Effector memory CD8-positive, alpha-beta T cell (primary cell): Measurements from ENCODE around the gene TPP1.
A peak's percentile ranks its signal among the peaks of the same experiment; 100 is the strongest.

Experiments used
- ATAC-seq: fragments of 150-1000 bp; cut with Tn5 transposase; replicated peaks from 2 replicates; pipeline ENCODE4 v1.10.0; 2021; ENCODE audit warnings: mild to moderate bottlenecking, moderate library complexity
- DNase-seq, 3 experiments: peaks; one replicate each; pipeline ENCODE4 v3.0.0; 2021
- H3K27ac Mint-ChIP-seq, 2 donors: one replicate each; pipeline ENCODE4 v1.8.0; 2022; ENCODE audit warnings: mild to moderate bottlenecking in 2 of 2, mixed read lengths in 2 of 2, moderate library complexity in 2 of 2
- H3K27me3 Mint-ChIP-seq, 2 donors: one replicate each; pipeline ENCODE4 v1.8.0; 2022; ENCODE audit warnings: mixed read lengths in 2 of 2
- H3K36me3 Mint-ChIP-seq: one replicate; pipeline ENCODE4 v1.8.0; 2022; ENCODE audit warnings: mild to moderate bottlenecking, moderate library complexity, mixed read lengths; ENCODE audit not compliant: insufficient read depth
- H3K4me1 Mint-ChIP-seq, 2 donors: one replicate each; pipeline ENCODE4 v1.8.0; 2022; ENCODE audit warnings: low read depth in 2 of 2, mixed read lengths in 2 of 2
- H3K4me3 Mint-ChIP-seq, 2 donors: one replicate each; pipeline ENCODE4 v1.8.0; 2022; ENCODE audit warnings: mild to moderate bottlenecking in 2 of 2, mixed read lengths in 2 of 2, moderate library complexity in 2 of 2
- H3K9me3 Mint-ChIP-seq, 2 donors: one replicate each; pipeline ENCODE4 v1.8.0; 2022; ENCODE audit warnings: mixed read lengths in 2 of 2

TPP1 gene

DNA sequence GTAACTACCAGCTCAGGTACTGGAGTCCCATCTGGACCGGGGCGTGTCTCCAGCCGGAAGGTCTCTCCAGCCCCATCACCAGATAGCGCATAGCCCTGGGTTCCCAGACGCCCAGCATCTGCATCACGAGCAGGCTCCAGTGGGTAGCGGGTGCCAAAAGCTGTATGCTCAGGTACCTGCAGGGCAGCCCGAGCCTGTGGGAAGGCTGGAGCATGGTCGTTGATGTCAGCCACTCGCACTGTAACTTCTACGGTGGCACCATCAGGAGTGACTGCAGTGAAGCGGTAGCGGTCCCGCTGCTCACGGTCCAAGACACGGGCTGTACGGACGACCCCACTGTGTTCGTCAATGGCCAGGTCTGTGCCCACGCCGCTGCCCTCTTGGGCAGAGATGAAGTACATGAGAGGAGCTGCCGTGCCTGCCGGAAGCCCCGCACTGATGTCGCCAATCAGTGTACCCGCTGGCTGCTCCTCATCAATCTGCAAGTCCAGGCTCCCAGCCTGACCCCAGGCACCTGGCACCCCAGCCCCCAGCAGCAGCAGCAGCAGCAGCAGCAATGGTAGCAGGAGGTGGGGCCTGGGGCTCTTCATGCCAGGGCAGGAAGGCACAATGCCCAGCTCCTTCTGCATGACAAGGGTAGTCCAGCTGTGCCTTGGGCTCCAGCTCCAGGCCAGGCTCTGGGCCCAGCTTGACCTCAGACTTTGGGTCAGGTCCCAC is 21.9 kb upstream of the TPP1 start:
- Mint-ChIP-seq H3K4me3 (no peak overlapping the region), H3K36me3 (no peaks in the 10 kb centered on the region), H3K27ac (no peak overlapping the region), H3K9me3 (no peaks in the 10 kb centered on the region), H3K4me1 (peaks cover 0 to 5% of the 10 kb centered on the region in 2 donors), H3K27me3 (no peaks in the 10 kb centered on the region)
- DNase-seq, result no peak
- no peak for ATAC-seq

DNA sequence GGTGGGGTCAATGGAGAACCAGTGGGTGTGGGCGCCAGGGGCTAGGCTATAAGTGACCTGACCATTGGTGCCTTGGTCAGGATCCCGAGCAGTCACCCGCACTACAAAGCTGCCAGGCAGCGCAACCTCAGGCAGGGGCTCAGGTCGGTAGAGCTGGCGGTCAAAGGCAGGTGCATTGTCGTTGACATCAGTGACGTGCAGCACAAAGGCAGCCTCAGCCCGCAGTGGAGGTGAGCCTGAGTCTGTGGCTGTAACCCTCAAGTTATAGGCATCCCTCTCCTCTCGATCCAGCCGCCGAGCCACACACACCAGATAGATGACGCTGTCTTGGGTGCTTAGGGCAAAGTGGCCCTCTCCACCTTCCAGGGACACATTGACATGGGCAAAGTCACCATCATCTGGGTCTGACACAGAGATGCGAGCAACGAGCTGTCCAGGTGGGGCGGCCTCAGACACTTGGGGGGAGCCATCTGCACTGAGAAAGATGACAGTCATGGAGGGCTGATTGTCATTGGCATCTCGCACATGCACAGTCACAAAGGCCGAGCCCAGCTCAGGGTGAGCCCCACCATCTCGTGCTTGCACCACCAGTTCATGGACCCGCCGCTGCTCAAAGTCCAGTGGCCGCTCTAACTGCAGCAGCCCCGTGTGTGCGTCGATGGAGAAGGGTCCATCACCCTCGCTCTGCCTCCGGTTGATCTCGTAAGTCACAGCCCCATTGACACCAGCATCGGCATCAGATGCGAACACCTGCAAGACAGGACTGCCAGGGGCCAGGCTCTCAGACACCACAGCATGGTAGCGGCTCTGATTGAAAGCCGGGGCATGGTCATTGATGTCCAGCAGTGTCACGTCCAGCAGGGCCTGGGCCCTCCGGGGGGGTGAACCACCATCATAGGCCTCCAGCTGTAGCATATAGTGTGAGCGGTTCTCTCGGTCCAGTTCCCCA is 21.1 kb upstream of the TPP1 start:
- peaks cover 0 to 5% of the 10 kb centered on the region in 2 donors for H3K4me1 Mint-ChIP-seq
- ATAC-seq, result no peak
- H3K27ac Mint-ChIP-seq, result no peak overlapping the region
- DNase-seq, result no peak
- H3K4me3 Mint-ChIP-seq, result no peak overlapping the region
- no peaks in the 10 kb centered on the region for H3K36me3 Mint-ChIP-seq
- H3K9me3 Mint-ChIP-seq, result no peaks in the 10 kb centered on the region
- H3K27me3 Mint-ChIP-seq, result no peaks in the 10 kb centered on the region

DNA sequence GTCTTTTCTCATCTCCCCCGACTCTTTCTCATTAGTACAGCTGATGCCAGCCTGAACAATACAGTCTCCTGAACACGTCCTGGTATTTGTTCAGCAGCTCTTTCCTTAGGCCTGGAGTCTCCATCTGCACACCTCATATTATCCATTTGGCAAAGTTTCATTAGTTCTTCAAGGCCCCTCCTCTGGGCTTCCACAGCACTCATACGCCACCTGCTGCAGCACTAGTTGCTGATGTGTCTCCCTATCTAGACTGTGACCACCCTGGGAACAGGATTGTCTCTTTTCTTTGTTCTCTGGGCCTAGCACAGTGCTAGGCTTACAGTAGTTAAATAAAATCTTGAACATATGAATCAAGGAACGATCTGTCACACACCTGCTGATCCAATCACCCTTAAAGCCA is 19.2 kb upstream of the TPP1 start:
- no peaks in the 10 kb centered on the region for H3K36me3 Mint-ChIP-seq
- ATAC-seq, result no peak
- no peak overlapping the region for H3K4me3 Mint-ChIP-seq
- H3K27ac Mint-ChIP-seq, result no peak overlapping the region
- no peaks in the 10 kb centered on the region for H3K9me3 Mint-ChIP-seq
- no peaks in the 10 kb centered on the region for H3K4me1 Mint-ChIP-seq
- DNase-seq, result no peak
- H3K27me3 Mint-ChIP-seq, result no peaks in the 10 kb centered on the region

DNA sequence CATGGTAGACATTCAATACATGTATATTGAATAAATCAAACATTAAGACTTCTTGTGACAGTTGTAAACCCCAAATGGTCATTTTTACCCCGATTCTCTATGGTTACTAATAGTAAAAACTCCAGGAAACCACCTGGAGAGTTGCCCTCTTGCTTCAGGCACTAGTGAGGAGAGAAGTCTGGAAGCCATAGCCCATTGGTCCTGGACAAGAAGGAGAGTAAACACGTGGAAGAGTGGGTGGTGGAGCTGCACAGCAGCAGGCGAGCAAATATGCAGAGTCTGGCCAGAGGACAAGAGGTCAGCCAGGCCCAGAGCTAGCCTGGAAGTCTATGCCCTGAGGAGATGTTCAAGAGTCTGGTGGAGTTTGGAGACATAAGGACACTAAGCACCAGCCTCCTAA is 18.6 kb upstream of the TPP1 start:
- H3K9me3 Mint-ChIP-seq, result no peaks in the 10 kb centered on the region
- no peak overlapping the region for H3K27ac Mint-ChIP-seq
- no peak overlapping the region for H3K4me3 Mint-ChIP-seq
- ATAC-seq (no peak), DNase-seq (no peak)
- no peaks in the 10 kb centered on the region for H3K27me3 Mint-ChIP-seq
- H3K4me1 Mint-ChIP-seq, result no peaks in the 10 kb centered on the region
- no peaks in the 10 kb centered on the region for H3K36me3 Mint-ChIP-seq

DNA sequence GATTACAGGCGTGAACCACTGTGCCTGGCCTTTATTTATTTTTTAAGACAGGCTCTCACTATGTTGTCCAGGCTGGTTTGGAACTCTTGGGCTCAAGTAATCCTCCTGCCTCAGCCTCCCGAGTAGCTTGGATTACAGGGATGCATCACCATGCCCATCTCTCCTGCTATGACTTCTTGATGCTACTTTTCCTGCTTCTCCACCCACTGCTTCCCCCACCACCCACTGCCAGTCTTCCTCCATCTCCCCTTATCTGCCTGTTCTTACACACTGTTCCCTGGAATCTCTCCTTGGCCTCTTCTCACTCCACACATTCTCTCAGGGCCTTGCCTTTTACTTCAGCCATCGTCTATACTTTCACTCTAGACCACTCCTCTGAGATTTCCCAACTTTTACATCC is 17.3 kb upstream of the TPP1 start:
- Mint-ChIP-seq H3K27ac (no peak overlapping the region), H3K4me1 (no peaks in the 10 kb centered on the region), H3K27me3 (no peaks in the 10 kb centered on the region), H3K9me3 (no peaks in the 10 kb centered on the region), H3K4me3 (no peak overlapping the region), H3K36me3 (no peaks in the 10 kb centered on the region)
- no peak for ATAC-seq
- DNase-seq, result no peak

DNA sequence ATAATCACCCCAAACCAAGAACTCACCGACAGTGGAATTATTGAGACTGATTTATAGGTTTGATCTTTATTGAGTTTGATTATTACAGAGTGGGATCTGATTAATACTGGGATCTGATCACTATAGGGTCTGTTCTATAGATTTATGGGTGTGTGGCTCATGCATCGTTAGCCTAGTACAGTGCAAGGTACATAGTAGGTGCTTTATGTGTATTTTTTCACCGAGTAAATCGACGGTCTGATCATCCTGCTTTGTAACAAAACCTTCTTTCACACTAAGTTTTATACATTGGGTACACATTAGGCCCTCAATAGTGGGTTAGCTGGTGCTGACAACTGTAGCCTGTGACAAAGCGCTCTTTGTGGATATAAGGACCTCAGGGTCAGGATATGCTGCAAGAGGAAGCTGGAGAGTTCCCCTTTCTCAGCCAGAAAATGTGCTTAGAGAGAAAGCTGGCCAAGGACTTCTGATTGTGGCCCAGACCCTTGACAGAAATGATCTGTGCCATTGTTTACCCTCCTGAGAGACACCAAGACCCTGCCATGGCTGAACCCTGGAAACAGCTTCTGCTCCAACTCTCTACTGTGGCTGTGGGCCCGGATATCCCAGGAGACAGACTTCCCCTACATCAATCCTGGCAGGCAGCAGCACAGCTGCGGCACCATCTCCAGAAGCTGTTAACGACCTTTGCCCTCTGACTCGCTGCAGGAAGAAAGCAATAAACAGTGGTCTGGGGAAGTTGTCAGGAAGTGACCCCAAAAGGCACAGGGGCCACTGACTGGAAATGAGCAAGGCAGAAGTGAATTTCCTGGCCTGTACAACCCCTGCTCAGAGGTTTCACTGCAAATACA is 16.1 kb upstream of the TPP1 start:
- H3K27ac Mint-ChIP-seq, result no peak overlapping the region
- ATAC-seq (no peak), DNase-seq (no peak)
- no peaks in the 10 kb centered on the region for H3K27me3 Mint-ChIP-seq
- no peaks in the 10 kb centered on the region for H3K36me3 Mint-ChIP-seq
- H3K4me1 Mint-ChIP-seq, result no peaks in the 10 kb centered on the region
- no peaks in the 10 kb centered on the region for H3K9me3 Mint-ChIP-seq
- H3K4me3 Mint-ChIP-seq, result no peak overlapping the region

DNA sequence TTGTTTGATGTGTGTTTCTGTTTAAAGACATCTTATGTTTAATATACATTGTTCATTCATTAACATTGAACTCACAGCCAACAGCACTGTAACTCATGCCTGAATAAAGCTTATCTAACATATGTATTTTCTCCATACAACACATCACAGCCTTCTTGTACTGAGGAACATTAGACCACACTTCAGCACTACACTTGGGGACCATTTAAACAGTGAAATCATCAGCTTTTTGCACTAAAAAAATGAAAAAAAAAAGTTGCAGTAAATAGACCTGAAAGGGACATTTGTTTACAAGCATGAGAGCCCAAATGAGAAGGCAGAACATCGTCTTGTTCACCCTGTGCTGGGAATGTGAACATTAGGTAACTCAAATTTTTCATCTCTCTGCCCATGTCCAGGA is 15.3 kb upstream of the TPP1 start:
- H3K27ac Mint-ChIP-seq, result no peak overlapping the region

DNA sequence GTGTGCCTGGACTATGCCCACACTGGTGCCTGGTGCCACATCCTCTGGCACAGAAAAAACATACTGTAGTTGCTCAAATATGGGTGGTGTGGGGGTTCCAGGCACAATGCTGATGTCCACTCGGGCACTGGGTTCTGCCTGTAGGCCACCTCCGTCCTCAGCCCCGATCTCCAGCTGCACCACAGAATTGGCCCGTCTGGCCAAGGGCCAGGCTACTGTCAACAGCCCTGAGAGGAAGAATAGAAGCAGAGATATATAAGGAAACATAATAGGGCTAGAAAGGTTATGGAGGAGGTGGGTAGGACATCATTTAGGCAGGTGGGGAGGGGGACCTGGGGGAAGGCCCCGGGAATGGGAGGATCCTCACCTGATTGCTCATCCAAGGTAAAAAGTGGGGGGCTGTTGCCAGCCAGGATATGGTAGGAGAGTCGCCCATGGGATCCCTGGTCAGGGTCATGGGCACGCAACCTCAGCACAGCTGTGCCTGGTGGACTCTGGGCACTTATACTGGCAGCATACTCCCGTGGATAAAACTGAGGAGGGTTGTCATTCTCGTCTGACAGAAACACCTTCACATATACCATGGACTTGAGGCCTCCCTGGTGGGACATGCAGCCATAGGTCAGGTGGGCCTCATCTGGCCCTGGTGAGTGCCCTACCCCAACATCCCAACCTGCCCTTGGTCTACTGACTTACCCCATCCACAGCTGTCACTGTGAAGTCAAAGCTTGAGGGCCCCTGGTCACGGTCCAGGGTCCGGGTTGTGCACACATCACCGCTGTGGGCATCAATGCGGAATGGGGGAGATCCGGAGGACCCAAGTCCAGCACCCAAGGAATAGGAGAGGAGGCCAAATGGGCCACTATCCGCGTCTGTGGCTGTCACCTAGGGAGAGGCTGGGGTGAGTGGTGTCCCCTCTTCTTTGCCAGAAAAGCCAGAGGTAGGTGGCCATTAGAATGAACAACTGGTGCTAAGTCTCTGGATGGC is 14.5 kb upstream of the TPP1 start:
- no peaks in the 10 kb centered on the region for H3K9me3 Mint-ChIP-seq
- no peak for ATAC-seq
- no peaks in the 10 kb centered on the region for H3K36me3 Mint-ChIP-seq
- no peaks in the 10 kb centered on the region for H3K27me3 Mint-ChIP-seq
- DNase-seq, result no peak
- H3K4me1 Mint-ChIP-seq, result no peaks in the 10 kb centered on the region
- no peak overlapping the region for H3K4me3 Mint-ChIP-seq
- no peak overlapping the region for H3K27ac Mint-ChIP-seq

More for the DNA sequence above, 15.3 kb upstream of the TPP1 start:
- H3K27me3 Mint-ChIP-seq, result no peaks in the 10 kb centered on the region
- no peaks in the 10 kb centered on the region for H3K36me3 Mint-ChIP-seq
- H3K9me3 Mint-ChIP-seq, result no peaks in the 10 kb centered on the region
- H3K4me1 Mint-ChIP-seq, result no peaks in the 10 kb centered on the region
- DNase-seq (no peak), ATAC-seq (no peak)
- H3K4me3 Mint-ChIP-seq, result no peak overlapping the region

DNA sequence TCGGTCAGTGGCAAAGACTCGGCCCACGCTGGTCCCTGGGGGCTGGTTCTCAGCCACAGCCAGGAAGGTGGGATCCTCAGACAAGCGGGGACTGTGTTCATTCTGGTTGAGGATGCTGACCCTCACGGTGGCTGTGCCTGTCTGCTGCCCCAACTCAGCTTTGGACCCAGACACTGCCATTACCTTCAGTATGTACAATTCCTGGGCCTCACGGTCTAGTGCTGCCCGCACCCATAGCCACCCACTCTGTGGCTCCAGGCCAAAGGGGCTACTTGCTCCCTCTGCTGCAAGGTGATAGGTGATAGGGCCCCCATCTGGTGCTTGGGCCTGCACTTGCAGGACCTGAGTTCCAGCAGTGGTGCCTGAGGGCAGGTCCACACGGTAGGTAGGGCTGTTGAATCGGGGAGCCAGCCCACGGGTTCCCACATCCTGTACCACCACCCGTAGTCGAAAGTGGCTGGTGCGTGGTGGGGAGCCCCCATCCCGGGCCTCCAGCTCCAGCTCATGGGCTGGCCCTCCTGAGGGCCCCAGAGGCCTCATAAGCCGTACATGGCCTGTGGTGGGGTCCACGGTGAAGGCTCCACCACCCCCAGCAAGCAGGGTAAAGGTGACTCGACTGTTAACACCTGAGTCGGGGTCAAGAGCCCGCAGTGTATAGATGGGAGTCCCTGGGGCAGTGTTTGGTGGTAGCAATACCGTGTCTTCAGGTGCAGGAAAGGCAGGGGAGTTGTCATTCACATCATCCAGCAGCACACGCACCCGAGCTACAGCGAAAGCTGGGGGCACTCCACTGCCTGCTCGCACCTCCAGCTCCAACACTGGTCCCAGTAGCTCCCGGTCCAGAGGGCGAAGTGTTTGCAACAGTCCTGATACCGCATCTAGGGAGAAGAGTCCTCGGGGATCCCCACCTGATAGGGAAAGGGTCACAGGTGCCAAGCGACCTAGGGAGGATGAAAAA is 13.2 kb upstream of the TPP1 start:
- ATAC-seq (no peak), DNase-seq (no peak)
- peaks cover 2% of the 10 kb centered on the region in 2 donors for H3K4me1 Mint-ChIP-seq
- no peak overlapping the region for H3K27ac Mint-ChIP-seq
- no peaks in the 10 kb centered on the region for H3K27me3 Mint-ChIP-seq
- H3K9me3 Mint-ChIP-seq, result no peaks in the 10 kb centered on the region
- no peaks in the 10 kb centered on the region for H3K36me3 Mint-ChIP-seq
- H3K4me3 Mint-ChIP-seq, result no peak overlapping the region

DNA sequence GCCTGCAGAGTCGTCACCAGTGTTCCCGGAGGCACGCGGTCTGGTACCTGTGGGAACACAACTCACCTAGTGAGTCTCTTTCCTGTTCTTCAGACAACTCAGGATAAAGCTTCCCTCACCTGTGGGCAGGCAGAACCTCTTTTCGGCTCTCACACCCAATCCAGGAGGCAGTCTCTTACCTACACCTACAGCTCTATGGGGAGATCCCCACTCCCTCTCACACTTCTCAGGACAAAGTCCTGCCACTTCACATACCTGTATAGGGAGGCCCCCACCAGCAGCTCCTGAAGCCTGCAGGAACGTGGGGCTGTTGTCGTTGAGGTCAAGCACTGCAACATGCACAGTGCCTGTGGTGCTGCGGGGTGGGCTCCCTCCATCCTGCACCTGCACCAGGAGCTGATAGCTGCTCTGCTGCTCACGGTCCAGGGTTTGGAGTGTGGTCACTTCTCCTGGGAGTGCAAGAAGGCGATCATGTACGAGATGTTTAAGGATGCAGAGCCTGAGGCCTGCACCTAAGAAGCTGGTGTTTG is 12.2 kb upstream of the TPP1 start:
- peaks cover 8% of the 10 kb centered on the region in 2 donors for H3K4me1 Mint-ChIP-seq
- ATAC-seq (no peak), DNase-seq (no peak)
- no peaks in the 10 kb centered on the region for H3K27me3 Mint-ChIP-seq
- peak overlapping the region in 1 of 2 donors; percentile 25 for H3K27ac Mint-ChIP-seq
- no peaks in the 10 kb centered on the region for H3K9me3 Mint-ChIP-seq
- H3K36me3 Mint-ChIP-seq, result no peaks in the 10 kb centered on the region
- no peak overlapping the region for H3K4me3 Mint-ChIP-seq

DNA sequence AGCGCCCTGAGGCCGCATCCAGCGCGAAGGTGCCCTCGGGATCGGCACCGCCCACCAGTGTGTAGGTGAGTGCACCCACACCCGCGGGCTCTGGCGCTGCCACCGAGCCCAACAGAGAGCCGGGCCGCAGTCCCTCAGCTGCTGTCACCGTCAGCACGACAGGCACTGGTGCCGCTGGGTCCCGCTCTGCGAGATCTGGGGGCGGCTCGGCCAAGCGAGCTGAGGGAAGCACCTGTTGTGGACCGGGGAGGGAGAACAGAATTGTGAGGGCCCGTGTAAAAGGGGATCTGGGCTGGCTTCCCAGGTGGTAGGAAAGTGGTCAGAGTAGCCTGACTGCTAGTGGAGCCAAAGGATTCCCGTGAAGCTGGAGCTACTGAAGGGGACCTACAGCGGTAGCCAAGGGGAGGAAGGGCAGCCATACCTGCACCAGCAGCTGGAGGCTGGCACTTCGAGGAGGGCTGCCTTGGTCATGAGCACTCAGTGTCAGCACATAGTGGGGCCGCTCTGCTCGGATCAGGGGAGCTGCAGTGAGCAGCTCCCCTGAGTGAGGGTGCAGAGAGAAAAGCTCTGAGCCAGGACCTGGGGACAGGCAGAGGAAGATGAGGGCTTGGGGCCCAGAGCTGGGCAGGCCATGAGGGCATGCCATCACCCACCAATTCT is 11.5 kb upstream of the TPP1 start:
- Mint-ChIP-seq H3K9me3 (no peaks in the 10 kb centered on the region), H3K27me3 (no peaks in the 10 kb centered on the region), H3K4me3 (no peak overlapping the region), H3K36me3 (no peaks in the 10 kb centered on the region), H3K27ac (peak overlapping the region in 1 of 2 donors; percentile 25), H3K4me1 (peaks cover 9 to 10% of the 10 kb centered on the region in 2 donors)
- ATAC-seq, result no peak
- no peak for DNase-seq
